Mesenteric fat pad (tissue), 1 donor: ENCODE data around the gene ACVR1. TPM values are rescaled to one million over a fixed set of nuclear protein-coding genes. Genes with fewer than 3 reads are reported as not detected.

Source experiments
- DNase-seq: peaks from one replicate; pipeline ENCODE4 v3.0.0-alpha.2; 2020; ENCODE audit warnings: low spot score
- total RNA-seq: library from RNA; stranded (reverse); fragmentation: NEBNext Ultra II Directional; extraction: Animal tissue kit (Norgen Biotek cat#: 25700); gene quantifications from one replicate; pipeline ENCODE4 v1.2.1, GENCODE V29; 2021
- donor health status: DM: yes; HTN: yes; CAD: no.

Gene ACVR1
- total RNA-seq, 1 donor from 2014 or later: 37.7 TPM

GRCh38 chr2:157793053-157793612 lies 83.0 kb downstream of the ACVR1 start:
- no peak for DNase-seq

- no peak for DNase-seq
Measured at GRCh38 chr2:157792335-157793052, 83.6 kb downstream of the ACVR1 start.

GRCh38 chr2:157790780-157791179 lies 85.3 kb downstream of the ACVR1 start:
- DNase-seq: no peak

GRCh38 chr2:157789933-157790511 lies 86.1 kb downstream of the ACVR1 start:
- no peak for DNase-seq

GRCh38 chr2:157789256-157789655 lies 86.9 kb downstream of the ACVR1 start:
- no peak for DNase-seq

GRCh38 chr2:157788201-157788600 lies 87.9 kb downstream of the ACVR1 start:
- no peak for DNase-seq

- DNase-seq: no peak
Measured at GRCh38 chr2:157787364-157787938, 88.7 kb downstream of the ACVR1 start.

- no peak for DNase-seq
Measured at GRCh38 chr2:157786663-157787363, 89.3 kb downstream of the ACVR1 start.

- DNase-seq: no peak
Measured at GRCh38 chr2:157785866-157786662, 90.1 kb downstream of the ACVR1 start.

GRCh38 chr2:157785200-157785599 lies 90.9 kb downstream of the ACVR1 start:
- no peak for DNase-seq

GRCh38 chr2:157784823-157785175 lies 91.3 kb downstream of the ACVR1 start:
- no peak for DNase-seq

GRCh38 chr2:157784169-157784822 lies 91.8 kb downstream of the ACVR1 start:
- no peak for DNase-seq

GRCh38 chr2:157783245-157783644 lies 92.9 kb downstream of the ACVR1 start:
- DNase-seq: no peak

GRCh38 chr2:157782057-157782845 lies 93.9 kb downstream of the ACVR1 start:
- DNase-seq: no peak

GRCh38 chr2:157780211-157780610 lies 95.9 kb downstream of the ACVR1 start:
- no peak for DNase-seq

- no peak for DNase-seq
Measured at GRCh38 chr2:157779794-157780193, 96.3 kb downstream of the ACVR1 start.

GRCh38 chr2:157777427-157777826 lies 98.7 kb downstream of the ACVR1 start:
- no peak for DNase-seq

GRCh38 chr2:157771234-157771633 lies 104.9 kb downstream of the ACVR1 start:
- no peak for DNase-seq

GRCh38 chr2:157769856-157770255 lies 106.3 kb downstream of the ACVR1 start:
- no peak for DNase-seq

GRCh38 chr2:157764386-157764785 lies 111.7 kb downstream of the ACVR1 start:
- DNase-seq: no peak
